ENCODE data around the gene TDRD6.
"Not testable (repeated sequence)": the region's sequence is repeated elsewhere in the genome, so short reads cannot be mapped to it uniquely, and the experiment has no call there.

TDRD6 gene, protein sequence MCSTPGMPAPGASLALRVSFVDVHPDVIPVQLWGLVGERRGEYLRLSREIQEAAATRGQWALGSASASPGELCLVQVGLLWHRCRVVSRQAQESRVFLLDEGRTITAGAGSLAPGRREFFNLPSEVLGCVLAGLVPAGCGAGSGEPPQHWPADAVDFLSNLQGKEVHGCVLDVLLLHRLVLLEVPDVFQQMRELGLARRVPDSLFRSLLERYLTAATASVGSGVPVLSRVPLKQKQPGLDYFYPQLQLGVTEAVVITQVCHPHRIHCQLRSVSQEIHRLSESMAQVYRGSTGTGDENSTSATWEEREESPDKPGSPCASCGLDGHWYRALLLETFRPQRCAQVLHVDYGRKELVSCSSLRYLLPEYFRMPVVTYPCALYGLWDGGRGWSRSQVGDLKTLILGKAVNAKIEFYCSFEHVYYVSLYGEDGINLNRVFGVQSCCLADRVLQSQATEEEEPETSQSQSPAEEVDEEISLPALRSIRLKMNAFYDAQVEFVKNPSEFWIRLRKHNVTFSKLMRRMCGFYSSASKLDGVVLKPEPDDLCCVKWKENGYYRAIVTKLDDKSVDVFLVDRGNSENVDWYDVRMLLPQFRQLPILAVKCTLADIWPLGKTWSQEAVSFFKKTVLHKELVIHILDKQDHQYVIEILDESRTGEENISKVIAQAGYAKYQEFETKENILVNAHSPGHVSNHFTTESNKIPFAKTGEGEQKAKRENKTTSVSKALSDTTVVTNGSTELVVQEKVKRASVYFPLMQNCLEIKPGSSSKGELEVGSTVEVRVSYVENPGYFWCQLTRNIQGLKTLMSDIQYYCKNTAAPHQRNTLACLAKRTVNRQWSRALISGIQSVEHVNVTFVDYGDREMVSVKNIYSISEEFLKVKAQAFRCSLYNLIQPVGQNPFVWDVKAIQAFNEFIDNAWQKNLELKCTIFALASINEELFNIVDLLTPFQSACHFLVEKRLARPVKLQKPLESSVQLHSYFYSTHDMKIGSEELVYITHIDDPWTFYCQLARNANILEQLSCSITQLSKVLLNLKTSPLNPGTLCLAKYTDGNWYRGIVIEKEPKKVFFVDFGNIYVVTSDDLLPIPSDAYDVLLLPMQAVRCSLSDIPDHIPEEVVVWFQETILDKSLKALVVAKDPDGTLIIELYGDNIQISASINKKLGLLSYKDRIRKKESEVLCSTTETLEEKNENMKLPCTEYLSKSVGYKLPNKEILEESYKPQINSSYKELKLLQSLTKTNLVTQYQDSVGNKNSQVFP (N-terminal part only)

DNA sequence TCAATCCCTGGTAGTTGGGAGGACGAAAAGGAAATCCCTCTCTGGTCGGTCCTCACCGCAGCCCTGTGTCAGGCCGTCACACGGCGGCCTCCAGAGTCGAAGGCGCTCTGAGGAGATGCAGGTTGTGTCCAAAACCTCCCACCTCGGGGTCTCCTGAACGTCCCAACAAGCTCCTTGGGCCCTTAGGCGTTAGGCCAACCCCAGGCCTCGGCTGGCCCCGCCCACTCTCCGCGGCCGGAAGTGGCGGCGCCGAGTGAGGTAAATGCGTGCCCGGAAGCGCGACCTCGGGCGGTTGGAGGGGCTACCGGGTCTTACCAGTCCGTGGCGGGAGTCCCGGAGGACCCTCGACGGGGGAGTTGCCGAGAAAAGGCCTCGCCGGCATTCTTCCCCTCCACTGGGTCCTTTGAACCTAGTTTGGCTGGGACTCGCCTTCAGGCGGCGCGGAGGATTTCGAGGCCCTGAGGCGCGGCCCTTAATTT lies at the start of gene TDRD6:
Gene TDRD6 (plus strand): TSS at position 267 of the 479 bp plus-strand sequence. CDS start 244 bp downstream, outside the sequence.
- DNase-seq = no peak

DNA sequence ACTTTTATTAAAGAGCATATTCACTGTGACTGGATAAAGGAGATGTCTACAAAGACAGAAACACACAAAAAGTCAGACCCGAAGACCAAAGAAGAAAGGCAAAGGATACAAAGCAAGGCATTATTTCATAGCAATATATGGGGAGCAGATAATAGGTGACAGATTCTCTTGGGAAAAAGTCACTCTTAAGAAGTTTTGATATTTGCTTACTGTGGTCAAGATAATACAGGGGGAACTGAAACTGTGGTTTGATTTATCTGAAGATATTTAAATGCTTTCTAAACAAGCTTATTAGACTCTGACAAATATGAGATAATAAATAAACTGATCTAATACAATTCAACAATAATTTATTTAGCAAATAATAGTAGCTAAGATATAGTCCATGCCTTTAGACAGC lies 49.8 kb upstream of the TDRD6 start:
- no peak for DNase-seq

DNA sequence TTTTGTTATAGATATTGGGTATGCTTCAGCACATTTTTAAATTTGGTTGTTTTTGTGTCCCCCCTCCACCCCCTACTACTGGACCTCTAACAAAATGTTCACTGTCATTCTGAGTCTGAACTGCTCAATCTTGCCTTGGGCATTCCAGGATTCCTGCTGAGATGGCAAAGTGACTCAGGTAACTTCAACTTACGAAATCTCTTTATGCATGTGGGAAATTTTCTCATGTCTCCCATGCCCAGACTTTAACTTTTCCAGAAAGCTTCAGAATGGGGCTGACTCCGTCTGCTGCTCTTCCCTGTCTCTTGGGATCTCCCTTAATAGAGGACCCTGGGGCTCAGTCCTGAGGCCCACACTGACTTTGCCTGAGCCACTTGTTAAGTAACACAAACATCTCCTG lies 49.0 kb upstream of the TDRD6 start:
- DNase-seq = no peak

DNA sequence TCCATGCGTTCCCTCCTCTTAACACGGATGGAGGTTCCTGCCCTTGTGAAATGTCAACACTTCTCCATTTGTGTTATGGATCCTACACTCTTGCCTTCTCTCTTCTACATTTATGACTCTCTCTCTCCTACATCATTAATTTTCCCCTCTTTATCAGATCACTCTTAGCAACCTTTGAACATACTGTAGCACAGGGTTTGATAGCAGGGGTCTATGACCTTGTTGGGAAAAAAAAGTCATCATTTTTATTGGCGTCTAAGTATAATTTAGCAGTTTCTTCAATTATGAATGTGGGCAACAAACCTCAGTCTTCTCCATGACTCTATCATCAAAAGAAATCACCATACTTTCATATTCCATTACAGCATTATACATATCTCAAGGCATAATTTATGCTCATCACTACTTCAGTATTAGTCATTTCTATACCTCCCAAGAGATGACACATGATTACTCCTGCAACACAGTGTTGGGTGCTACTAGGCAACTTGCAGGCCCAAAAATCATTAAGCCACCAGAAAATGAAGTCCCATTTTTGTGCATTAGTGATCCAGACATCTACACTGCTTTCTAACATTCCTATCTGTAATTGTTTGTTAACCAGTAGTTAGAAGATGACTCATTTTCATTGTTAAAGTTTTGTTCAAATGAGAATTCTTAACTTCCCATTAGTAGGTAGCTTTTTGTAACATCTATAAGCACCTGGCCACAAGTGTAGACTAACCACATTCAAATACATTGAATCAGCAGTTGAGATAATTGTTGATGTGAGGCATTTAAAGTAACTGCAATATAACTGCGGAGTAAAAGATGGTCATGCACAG lies 44.5 kb upstream of the TDRD6 start:
- DNase-seq = no peak

DNA sequence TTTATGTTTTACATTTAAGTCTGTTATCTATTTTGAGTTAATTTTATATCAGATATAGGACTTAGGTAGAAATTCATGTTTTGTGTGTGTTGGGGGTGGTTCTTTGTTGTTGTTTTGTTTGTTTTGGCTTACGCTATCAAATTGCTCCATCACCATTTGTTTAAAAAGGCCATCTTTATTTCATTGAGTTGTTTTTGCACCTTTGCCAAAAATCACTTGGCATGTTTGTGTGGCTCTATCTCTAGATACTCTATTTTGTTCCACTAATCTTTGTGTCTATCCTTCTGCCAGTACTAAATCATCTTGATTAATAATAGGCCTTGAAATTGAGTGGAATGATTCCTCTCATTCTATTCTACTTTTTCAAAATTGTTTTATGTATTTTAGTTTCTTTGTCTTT lies 42.4 kb upstream of the TDRD6 start:
- DNase-seq = no peak

DNA sequence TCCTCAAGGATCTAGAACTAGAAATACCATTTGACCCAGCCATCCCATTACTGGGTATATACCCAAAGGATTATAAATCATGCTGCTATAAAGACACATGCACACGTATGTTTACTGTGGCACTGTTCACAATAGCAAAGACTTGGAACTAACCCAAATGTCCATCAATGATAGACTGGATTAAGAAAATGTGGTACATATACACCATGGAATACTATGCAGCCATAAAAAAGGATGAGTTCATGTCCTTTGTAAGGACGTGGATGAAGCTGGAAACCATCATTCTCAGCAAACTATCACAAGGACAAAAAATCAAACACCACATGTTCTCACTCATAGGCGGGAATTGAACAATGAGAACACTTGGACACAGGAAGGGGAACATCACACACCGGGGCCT lies 39.6 kb upstream of the TDRD6 start:
- DNase-seq = not testable (repeated sequence)

DNA sequence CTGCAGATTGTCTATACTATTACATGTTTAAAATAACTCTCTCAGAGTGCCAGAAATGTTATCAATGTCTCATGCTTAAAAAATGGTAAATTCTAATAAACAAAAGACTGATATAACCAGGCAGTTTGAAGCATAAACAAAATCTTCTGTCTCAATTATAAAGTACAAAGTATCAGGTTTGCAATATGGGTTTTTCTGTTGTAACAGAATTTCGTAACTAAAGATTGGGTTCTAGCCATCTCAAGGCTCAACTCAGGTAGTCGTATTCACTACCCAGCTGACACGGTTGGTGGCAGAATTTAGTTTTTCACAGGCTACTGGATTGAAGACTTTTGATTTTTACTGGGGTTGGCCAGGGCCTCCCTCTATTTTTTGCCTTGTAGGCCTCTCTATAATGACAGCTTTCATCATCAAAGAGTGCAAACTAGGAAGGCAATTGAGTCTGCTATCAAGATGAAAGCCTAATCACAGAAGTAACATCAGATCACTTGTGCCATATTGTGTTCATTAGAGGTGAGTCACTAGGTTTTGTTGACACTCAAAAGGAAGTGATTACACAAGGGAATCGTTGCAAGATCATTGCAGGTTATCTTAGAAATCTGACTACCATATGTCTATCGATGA lies 38.7 kb upstream of the TDRD6 start:
- DNase-seq = no peak

DNA sequence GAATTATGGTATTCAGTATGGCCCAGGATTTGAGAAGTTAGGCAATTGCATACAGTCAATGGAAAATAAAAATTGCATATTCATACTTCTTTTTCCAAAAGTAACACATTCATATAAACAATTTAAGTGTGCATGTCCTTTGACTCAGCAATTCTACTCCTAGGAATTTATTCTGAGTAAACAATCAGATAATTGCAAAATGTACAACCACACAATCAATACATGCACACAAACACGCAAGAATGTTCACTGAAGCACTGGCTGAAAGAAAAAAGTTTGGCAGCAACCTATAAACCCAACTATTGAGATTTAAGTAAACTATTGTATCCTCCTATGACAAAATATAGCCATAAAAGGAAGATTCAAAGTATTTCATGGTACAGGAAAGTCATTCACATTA lies 36.7 kb upstream of the TDRD6 start:
- no peak for DNase-seq

DNA sequence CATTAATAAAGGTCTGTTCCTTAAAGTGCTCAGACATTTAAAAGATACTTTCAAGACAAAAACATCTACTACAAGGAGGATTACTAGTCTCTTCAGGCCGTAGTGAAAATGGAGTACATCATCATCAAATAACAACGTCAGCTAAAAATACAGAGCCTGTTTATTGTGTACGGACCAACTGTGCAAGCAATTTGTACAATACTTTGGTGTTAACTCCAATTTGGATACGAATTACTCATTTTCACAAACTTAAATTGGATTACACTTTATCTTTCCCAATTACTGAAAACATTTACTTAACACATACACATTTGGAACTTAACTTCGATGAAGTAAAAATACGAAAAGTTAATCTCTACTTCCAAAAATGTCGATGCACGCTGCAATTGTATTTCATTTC lies 35.9 kb upstream of the TDRD6 start:
- DNase-seq = no peak

DNA sequence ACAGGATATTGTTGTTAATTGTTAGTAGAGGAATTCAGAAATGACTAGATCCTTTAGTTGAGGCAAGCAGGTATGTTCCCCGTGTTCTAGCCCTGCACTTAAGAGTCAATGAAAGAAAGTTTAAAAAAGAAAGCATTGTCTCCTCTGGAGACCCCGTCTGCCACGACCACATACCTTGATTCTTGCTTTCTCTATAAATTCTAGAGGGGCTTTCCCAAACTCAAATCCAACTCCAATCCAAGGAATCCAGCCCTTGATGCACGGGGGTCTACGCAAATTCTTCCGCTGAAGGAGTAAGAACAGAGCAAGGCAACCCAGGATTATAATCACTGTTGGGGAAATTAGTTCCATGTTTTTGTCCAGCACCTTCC lies 35.5 kb upstream of the TDRD6 start:
- DNase-seq = no peak

DNA sequence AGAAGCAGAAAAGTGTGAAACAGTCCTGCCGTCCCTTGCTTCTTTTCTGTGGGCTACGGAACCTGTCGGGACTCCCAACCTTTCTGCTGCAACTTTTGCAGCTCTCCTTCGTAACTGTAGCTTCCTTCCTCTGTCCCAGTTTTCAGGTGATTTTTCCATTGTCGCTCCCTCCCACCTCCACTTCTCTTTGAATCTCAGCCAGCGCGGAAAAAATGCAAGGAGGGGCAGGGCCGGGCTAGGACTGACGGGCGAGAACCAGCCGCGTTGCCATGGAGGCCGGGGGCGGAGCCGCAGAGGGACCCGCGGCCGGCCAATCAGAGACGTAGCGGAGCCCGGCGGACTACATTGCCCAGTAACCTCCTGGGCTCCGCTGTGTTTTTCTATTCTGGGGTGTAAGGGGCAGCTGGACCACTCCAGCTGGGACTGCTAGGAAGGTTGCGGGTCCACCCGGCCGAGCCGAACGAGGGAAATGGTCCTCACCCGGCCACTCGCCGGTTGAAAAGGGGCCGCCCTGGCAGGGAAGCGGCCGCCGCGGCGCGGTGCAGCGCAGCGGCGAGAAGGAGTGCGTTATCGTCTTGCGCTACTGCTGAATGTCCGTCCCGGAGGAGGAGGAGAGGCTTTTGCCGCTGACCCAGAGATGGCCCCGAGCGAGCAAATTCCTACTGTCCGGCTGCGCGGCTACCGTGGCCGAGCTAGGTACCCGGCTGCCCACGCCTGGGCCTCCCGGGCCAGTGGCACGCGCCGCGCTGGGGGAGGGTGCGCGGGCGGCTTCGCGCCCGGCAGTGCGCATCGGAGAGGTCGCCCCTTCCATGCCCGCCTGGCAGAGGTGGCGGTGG lies 34.9 kb upstream of the TDRD6 start, which contains the start of the genes CYP39A1 and SLC25A27:
Gene CYP39A1 (minus strand): TSS at position 216 of the 836 bp plus-strand sequence. CDS start 236 bp downstream, outside the sequence.
Gene SLC25A27 (plus strand): TSS at position 373 of the 836 bp plus-strand sequence. CDS start 218 bp downstream, at position 591.
- peak; percentile 54 for DNase-seq

DNA sequence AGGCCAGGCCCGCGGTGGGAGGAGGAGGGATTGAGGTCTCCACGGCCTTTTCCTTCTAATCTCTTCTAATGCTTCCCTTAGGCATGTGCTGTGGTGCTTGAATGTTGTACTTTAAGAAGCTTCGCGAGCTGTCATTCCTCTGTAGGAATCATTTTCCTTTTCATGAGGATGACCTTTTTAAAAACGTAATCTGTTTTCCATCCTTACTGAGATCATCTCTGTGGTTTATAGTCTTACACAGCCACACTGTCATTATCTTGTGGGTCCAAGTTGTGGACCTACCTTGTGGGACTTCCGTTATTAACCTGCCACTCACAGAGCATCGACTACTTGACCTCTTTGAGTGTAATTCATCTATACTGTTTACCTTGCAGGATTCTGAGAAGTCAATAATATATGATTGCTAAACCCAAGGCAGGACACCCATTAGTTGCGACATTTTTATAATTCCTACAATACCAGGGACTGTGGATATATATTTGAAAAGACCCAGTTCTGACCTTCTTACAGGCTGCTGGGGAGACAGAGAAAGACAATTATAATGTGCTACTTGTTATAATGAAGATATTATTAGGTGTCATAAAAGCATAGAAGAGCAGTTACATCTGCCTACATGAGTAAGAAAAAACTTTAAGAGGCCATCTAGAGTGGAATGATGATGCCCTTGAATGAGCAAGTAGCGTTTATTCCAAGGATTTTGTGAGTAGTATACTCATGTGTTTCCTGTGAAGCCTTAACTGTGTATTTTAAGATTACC lies 34.1 kb upstream of the TDRD6 start:
- no peak for DNase-seq

DNA sequence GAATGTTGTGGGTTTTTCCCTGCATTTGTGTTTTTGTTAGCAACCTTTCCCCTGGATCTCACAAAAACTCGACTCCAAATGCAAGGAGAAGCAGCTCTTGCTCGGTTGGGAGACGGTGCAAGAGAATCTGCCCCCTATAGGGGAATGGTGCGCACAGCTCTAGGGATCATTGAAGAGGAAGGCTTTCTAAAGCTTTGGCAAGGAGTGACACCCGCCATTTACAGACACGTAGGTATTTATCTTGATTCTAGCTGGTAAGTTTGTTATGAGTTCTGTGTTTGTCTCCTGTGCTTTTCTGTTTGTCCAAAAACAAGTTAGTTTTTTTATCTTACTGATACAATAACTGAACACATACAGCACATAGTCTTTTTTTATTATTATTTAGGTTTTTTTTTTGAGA lies 31.9 kb upstream of the TDRD6 start:
- DNase-seq = no peak

DNA sequence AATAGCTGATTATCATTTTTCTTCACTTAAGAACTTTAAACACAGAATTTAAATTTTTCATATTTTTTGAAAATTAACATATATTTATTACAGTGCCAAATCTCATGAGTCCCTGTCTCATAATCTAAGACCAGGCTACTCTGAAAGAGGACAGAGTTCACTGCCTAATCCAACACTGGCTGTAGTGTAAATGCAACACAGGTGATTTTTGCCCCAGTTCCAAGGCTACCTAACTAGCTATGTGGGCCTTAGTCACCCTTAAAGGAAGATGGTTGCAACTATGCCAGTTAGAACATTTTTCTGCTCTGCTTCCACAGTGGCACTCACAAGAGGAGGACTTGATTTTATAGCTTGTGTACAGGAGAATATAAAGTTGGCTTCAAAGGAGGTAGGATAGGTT lies 30.0 kb upstream of the TDRD6 start:
- DNase-seq = no peak

DNA sequence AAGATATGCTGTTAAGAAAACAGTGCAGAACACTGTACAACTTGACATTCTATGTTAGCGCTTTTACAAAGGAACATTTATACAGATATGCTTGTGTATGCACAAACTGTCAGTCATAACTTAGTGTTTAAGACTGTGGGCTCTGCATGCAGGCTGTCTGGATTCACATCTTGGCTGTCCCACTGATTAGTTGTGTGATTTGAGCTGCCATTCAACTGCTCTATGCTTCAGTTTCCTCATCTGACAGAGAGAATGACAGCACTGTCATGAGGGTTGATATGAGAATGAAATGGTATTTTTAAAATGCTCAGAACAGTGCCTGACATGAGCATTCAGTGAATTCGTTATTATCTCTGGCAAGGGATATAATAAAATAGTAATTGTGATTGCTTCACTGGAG lies 26.2 kb upstream of the TDRD6 start:
- no peak for DNase-seq

DNA sequence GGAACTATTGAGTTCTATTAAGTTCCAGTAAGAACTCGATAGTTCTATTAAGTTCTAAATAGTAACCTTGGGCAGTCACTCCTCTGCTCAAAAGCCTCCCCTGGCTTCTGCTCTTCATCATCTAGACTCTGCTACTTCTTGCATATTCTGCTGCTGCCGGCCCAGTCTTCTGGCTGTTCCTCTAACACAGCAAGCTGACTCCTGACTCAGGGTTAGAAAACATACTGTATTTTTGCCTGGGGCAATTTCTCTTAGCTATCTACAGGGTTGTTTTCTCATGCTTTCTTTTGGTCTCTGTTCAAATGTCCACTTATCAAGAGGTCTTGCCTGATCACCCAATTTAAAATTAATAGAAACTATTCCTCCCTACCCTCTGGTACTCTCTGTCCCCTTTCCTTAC lies 20.3 kb upstream of the TDRD6 start:
- no peak for DNase-seq

DNA sequence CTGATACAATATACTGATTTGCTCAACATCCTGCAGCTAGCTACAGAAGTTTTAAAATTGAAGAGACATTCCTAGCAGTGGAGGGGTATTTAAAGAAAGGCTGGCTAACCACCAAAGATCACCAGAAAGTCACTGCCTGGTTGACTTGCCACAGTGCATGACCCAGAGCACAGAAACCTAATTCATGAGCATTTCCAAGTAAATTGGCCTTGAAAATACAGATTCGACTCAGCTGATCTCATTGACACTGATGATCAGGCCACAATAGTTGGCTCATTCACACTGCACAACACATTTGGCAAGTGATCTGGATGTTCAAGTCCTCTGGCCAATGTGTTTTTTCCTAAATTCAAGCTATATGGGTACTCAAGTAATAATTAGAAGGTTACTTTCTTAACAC lies 13.3 kb upstream of the TDRD6 start:
- no peak for DNase-seq

DNA sequence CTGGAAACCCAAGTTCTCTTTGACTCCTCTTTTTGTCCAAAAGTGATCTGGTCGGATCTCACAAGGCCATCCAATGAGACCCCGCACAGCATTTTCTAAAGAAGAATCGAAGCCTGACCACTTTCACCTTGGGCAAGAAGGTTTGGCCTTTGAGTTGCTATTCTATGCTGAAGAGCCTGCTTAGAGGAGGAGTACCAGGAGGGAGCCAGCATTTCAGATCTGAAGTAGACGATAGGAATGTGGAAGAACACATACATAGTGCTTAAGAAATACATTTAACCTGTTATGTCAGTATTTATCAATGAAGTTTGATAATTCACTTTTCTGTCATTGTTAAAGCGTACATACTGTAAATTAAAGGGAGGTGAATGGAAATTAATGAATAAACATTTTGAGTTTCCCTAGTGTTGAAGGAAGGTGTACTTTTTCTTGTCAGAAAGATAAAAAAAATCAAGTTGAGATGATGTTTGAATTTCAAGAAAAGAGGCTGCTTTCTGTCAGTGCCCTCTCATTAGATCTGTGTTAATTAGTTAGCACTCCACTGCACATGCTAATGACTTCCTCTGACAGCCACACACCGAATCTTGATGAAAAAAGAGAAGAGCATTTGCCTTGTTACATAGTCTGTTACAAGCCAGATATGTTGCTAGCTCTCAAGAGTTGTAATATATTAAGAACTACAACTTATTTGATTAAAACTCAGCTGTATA lies 10.9 kb upstream of the TDRD6 start:
- DNase-seq = no peak

DNA sequence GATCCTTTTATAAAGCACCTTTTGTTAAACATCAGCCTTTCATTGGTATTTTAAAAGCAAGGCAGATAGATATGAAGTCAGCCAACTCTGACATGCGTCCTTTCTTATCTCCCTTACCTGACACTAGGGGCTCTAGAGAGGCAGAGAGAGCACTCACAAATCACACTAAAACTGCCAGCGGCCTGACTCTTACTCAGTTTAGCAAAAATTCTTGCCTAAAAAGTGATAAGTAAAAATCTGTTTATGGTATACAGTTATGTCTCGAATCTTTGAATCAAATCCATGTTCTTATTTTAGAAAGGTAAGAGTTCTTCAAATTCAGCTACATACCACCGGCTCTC lies 10.4 kb upstream of the TDRD6 start:
- no peak for DNase-seq

Data from KG1 (cell line).